WI38 (cell line): ENCODE measurements around the gene INSIG1.
A peak's percentile ranks its signal among the peaks of the same experiment; 100 is the strongest.

Experiments
- H3K4me3 ChIP-seq: 2 replicates; pipeline ENCODE4 v1.5.1; 2011; ENCODE audit warnings: low read depth, mild to moderate bottlenecking, control low read depth, low read length
- TF ChIP-seq, protein P1 (sequence below): IDR thresholded peaks from 2 replicates; pipeline ENCODE4 v1.5.1; 2012; ENCODE audit warnings: low read depth, mild to moderate bottlenecking, control low read depth, low read length

Gene INSIG1

DNA sequence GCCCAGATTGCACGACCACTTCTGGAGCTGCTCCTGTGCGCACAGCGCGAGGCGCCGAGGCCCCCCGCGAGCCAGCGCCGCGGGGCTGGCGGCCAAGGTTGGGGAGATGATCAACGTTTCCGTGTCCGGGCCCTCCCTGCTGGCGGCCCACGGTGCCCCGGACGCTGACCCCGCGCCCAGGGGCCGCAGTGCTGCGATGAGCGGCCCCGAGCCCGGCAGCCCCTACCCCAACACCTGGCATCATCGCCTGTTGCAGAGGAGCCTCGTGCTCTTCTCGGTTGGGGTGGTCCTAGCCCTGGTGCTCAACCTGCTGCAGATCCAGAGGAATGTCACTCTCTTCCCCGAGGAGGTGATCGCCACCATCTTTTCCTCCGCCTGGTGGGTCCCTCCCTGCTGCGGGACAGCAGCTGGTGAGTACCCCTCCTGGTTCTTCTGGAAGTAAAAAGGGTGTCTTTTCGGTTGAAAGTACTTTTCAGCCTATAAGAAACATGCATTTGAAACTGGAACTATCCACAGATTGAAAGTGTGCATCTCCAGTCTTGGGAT, 683 bp downstream of the INSIG1 start:
- peak overlapping the region; percentile 75 for H3K4me3 ChIP-seq
- TF ChIP-seq, protein P1, sequence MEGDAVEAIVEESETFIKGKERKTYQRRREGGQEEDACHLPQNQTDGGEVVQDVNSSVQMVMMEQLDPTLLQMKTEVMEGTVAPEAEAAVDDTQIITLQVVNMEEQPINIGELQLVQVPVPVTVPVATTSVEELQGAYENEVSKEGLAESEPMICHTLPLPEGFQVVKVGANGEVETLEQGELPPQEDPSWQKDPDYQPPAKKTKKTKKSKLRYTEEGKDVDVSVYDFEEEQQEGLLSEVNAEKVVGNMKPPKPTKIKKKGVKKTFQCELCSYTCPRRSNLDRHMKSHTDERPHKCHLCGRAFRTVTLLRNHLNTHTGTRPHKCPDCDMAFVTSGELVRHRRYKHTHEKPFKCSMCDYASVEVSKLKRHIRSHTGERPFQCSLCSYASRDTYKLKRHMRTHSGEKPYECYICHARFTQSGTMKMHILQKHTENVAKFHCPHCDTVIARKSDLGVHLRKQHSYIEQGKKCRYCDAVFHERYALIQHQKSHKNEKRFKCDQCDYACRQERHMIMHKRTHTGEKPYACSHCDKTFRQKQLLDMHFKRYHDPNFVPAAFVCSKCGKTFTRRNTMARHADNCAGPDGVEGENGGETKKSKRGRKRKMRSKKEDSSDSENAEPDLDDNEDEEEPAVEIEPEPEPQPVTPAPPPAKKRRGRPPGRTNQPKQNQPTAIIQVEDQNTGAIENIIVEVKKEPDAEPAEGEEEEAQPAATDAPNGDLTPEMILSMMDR: no peak

DNA sequence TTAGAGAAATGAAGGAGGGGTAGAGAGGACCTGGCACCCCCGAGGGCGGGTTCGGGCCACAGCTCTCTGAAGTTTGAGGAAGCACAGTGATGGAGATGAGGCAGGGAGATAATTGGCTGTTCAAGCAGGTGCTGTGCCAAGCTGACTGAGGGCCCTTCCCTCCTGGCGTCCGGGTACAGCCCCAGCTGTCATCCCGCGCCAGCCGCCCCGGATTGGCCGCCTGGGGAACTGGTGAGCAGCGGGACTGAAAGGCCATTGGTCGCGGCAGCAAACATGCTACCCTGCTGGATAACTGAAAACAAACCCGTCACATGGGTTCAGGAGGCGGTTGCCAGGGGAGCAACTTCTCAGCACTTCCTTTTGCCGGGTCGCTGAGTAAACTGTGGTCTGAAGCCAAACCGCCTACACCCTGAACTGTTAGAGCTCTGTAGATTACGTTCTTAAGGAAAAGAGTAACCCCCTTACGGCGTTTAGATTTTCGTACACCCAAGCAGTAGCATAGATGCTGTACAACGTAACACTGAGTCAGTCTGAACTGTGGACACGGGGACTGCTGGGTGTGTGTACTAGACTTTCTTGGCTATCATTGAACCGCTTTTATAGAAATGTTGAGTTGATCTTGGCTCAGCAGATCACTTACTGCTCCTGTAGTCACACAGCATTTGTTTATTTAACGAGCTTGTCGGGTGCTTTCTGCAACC, 1.3 kb downstream of the INSIG1 start:
- H3K4me3 ChIP-seq: peak overlapping the region; percentile 75
- TF ChIP-seq, protein P1: no peak

DNA sequence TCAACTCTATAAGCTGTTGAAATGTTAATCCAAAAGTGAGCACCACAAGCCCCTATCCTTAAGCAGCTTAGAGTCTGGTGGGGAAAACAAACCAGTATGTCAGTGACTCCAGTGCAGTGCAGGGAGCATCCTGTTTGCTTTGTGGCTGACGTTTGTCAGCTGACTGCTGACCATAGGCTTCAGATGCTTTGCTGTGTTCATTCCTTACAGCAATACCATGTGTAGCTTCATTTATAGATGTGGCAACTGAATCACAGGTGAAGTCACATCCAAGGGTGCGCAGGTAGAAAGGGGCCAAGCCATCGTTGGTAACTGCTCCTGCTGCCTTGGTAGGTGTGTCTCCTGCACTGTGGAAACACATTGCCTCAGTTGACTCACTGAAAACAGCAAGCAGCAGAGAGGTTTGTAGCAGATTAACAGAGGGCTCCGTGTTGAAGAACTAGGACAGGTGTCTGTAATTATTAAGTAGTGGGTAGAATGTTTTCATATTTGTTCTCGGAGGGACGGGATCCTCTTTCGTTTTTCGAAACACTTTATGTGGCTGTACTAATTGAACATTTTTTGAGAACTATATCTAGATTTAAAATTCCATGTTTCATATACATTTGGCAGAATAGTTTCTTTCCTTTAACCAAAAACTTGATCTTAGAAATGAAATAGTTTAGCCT, 2.0 kb downstream of the INSIG1 start:
- TF ChIP-seq, protein P1: no peak
- H3K4me3 ChIP-seq: peak overlapping the region; percentile 75

DNA sequence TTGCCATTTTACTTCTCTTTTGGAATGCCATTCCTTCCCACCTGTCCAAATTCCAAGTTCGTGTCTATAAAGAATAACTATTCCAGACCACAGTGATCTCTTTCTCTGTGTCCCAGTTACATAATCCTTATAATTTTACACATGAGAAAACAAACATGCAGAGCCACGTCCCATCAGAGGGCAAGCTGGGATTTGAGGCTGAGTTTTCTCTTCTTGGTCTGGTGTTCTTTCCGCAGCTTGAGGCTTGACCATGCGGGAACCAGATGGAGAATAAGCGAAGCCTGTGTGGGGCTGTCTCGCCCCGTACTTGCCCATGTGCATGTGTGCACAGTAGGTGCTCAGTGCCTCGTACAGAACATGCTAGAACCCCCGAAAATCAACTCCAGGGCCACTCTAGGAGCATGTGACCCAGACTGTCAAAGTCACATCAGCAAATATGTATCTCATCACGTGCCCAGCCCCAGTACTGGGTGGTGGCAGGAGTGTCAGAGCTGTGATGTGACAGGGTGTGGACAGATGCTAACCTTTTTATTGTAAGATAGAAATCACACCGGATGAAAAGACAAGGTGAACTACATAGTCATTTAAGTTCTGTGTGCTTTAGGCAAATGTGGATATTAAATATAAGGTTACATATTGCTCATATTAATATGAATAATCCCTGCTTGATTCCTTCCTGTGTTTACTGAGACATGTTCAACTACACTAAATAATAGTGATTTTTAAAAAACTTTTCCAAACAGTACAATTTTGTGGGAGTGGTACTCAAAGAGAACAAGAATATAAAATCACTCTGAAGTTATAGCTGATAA, 3.2 kb downstream of the INSIG1 start:
- TF ChIP-seq, protein P1: no peak
- H3K4me3 ChIP-seq: no peak overlapping the region

DNA sequence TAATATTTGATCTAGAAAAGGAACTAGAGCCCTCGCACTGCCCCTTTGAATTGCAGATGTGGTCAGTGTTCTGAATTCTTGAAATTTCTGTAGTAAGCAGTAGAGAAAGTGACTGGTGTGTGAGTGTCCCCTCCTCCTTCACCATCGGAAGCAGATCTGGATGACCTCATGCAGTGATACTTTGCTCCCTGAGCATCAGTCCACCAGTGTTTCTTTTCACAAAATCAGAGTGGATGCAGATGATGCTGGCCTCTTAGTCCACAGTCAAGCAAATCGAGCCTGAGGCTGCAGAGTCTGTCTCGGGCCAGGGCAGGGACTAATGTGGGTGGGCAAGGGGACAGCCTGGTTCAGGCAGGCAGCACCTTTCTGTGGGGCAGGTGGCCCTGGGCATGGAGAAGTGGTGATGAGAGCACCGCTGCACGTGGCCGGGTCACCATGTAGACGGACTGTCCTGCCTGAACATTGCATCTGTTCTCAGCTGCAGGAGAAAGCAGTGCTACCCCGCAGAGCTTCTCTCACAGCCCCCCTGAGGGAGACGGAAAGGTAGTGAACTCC, 5.4 kb downstream of the INSIG1 start:
- TF ChIP-seq, protein P1: no peak
- no peak overlapping the region for H3K4me3 ChIP-seq

DNA sequence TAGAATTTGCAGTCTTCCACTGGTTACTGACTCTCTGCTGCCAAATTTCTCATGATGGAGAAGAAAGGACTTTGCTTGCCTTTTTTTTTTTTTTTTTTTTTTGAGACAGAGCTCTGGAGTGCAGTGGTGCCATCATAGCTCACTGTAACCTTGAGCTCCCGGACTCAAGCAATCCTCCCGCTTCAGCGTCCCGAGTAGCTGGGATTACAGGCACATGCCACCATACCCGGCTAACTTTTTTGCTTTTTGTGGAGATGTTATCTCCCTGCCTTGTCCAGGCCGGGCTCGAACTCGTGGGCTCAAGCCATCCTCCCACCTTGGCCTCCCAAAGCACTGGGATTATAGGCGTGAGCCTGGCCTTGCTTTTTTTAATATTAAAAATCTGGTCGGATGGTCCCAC, 6.2 kb downstream of the INSIG1 start:
- H3K4me3 ChIP-seq: no peak overlapping the region

More for the DNA sequence above, 6.2 kb downstream of the INSIG1 start:
- TF ChIP-seq, protein P1: no peak
